ENCODE data around the gene TMIGD1.

Gene TMIGD1

GRCh38 chr17:30369995-30370394 lies 36.1 kb upstream of the TMIGD1 start:
- no peaks in the 10 kb centered on the region for H3K36me3 ChIP-seq (ENCODE audit: insufficient read depth, insufficient read length, low read length)
- no peaks in the 10 kb centered on the region for H3K4me1 ChIP-seq (ENCODE audit: insufficient read depth, insufficient read length)
- no peak overlapping the region for H3K9ac ChIP-seq (ENCODE audit: insufficient read length, low read depth)
- no peak for DNase-seq (ENCODE audit: low read depth, low spot score)
- no peak overlapping the region for H3K4me3 ChIP-seq (ENCODE audit: insufficient read length, low read depth)
- H3K27me3 ChIP-seq (ENCODE audit: insufficient read depth, insufficient read length) = no peaks in the 10 kb centered on the region
- no peaks in the 10 kb centered on the region for H3K9me3 ChIP-seq (ENCODE audit: insufficient read depth, low read length)
- no peak for TF ChIP-seq SUZ12 (IDR thresholded peaks at IDR 0.05; ENCODE audit: extremely low read depth, insufficient read depth, insufficient read length)
- no peak for TF ChIP-seq ZNF274 (IDR thresholded peaks at IDR 0.05; ENCODE audit: low read depth, low read length)
- no peak for TF ChIP-seq YY1 (IDR thresholded peaks at IDR 0.05; ENCODE audit: insufficient read depth, insufficient read length)

- TF ChIP-seq ZNF274 (IDR thresholded peaks at IDR 0.05; ENCODE audit: low read depth, low read length) (no peak), YY1 (IDR thresholded peaks at IDR 0.05; ENCODE audit: insufficient read depth, insufficient read length) (no peak), SUZ12 (IDR thresholded peaks at IDR 0.05; ENCODE audit: extremely low read depth, insufficient read depth, insufficient read length) (no peak)
- Histone ChIP-seq H3K4me3 (ENCODE audit: insufficient read length, low read depth) (no peak overlapping the region), H3K9me3 (ENCODE audit: insufficient read depth, low read length) (no peaks in the 10 kb centered on the region), H3K9ac (ENCODE audit: insufficient read length, low read depth) (no peak overlapping the region), H3K27me3 (ENCODE audit: insufficient read depth, insufficient read length) (no peaks in the 10 kb centered on the region), H3K4me1 (ENCODE audit: insufficient read depth, insufficient read length) (no peaks in the 10 kb centered on the region), H3K36me3 (ENCODE audit: insufficient read depth, insufficient read length, low read length) (no peaks in the 10 kb centered on the region)
- no peak for DNase-seq (ENCODE audit: low read depth, low spot score)
Measured at GRCh38 chr17:30368912-30369720, 35.3 kb upstream of the TMIGD1 start.

GRCh38 chr17:30366536-30366935 lies 32.7 kb upstream of the TMIGD1 start:
- H3K9ac ChIP-seq (ENCODE audit: insufficient read length, low read depth) = no peak overlapping the region
- no peak for DNase-seq (ENCODE audit: low read depth, low spot score)
- no peaks in the 10 kb centered on the region for H3K36me3 ChIP-seq (ENCODE audit: insufficient read depth, insufficient read length, low read length)
- H3K9me3 ChIP-seq (ENCODE audit: insufficient read depth, low read length) = peaks cover 6% of the 10 kb centered on the region
- no peaks in the 10 kb centered on the region for H3K27me3 ChIP-seq (ENCODE audit: insufficient read depth, insufficient read length)
- H3K4me1 ChIP-seq (ENCODE audit: insufficient read depth, insufficient read length) = no peaks in the 10 kb centered on the region
- TF ChIP-seq SUZ12 (IDR thresholded peaks at IDR 0.05; ENCODE audit: extremely low read depth, insufficient read depth, insufficient read length) (no peak), YY1 (IDR thresholded peaks at IDR 0.05; ENCODE audit: insufficient read depth, insufficient read length) (no peak), ZNF274 (IDR thresholded peaks at IDR 0.05; ENCODE audit: low read depth, low read length) (no peak)
- no peak overlapping the region for H3K4me3 ChIP-seq (ENCODE audit: insufficient read length, low read depth)

- Histone ChIP-seq H3K9me3 (ENCODE audit: insufficient read depth, low read length) (peaks cover 6% of the 10 kb centered on the region), H3K4me3 (ENCODE audit: insufficient read length, low read depth) (no peak overlapping the region), H3K9ac (ENCODE audit: insufficient read length, low read depth) (no peak overlapping the region), H3K36me3 (ENCODE audit: insufficient read depth, insufficient read length, low read length) (no peaks in the 10 kb centered on the region), H3K4me1 (ENCODE audit: insufficient read depth, insufficient read length) (no peaks in the 10 kb centered on the region), H3K27me3 (ENCODE audit: insufficient read depth, insufficient read length) (no peaks in the 10 kb centered on the region)
- DNase-seq (ENCODE audit: low read depth, low spot score) = no peak
- TF ChIP-seq ZNF274 (IDR thresholded peaks at IDR 0.05; ENCODE audit: low read depth, low read length) (no peak), YY1 (IDR thresholded peaks at IDR 0.05; ENCODE audit: insufficient read depth, insufficient read length) (no peak), SUZ12 (IDR thresholded peaks at IDR 0.05; ENCODE audit: extremely low read depth, insufficient read depth, insufficient read length) (no peak)
Measured at GRCh38 chr17:30363715-30364202, 29.9 kb upstream of the TMIGD1 start.

GRCh38 chr17:30361766-30362279 lies 28.0 kb upstream of the TMIGD1 start:
- no peak for DNase-seq (ENCODE audit: low read depth, low spot score)
- Histone ChIP-seq H3K4me3 (ENCODE audit: insufficient read length, low read depth) (no peak overlapping the region), H3K27me3 (ENCODE audit: insufficient read depth, insufficient read length) (no peaks in the 10 kb centered on the region), H3K36me3 (ENCODE audit: insufficient read depth, insufficient read length, low read length) (no peaks in the 10 kb centered on the region), H3K9ac (ENCODE audit: insufficient read length, low read depth) (no peak overlapping the region), H3K4me1 (ENCODE audit: insufficient read depth, insufficient read length) (no peaks in the 10 kb centered on the region), H3K9me3 (ENCODE audit: insufficient read depth, low read length) (peaks cover 6% of the 10 kb centered on the region)
- no peak for TF ChIP-seq ZNF274 (IDR thresholded peaks at IDR 0.05; ENCODE audit: low read depth, low read length)
- TF ChIP-seq YY1 (IDR thresholded peaks at IDR 0.05; ENCODE audit: insufficient read depth, insufficient read length) = no peak
- no peak for TF ChIP-seq SUZ12 (IDR thresholded peaks at IDR 0.05; ENCODE audit: extremely low read depth, insufficient read depth, insufficient read length)

- no peak for DNase-seq (ENCODE audit: low read depth, low spot score)
- H3K4me3 ChIP-seq (ENCODE audit: insufficient read length, low read depth) = no peak overlapping the region
Measured at GRCh38 chr17:30360086-30360808, 26.4 kb upstream of the TMIGD1 start.

More at GRCh38 chr17:30360086-30360808, 26.4 kb upstream of the TMIGD1 start:
- TF ChIP-seq ZNF274 (IDR thresholded peaks at IDR 0.05; ENCODE audit: low read depth, low read length) (no peak), SUZ12 (IDR thresholded peaks at IDR 0.05; ENCODE audit: extremely low read depth, insufficient read depth, insufficient read length) (no peak), YY1 (IDR thresholded peaks at IDR 0.05; ENCODE audit: insufficient read depth, insufficient read length) (no peak)
- Histone ChIP-seq H3K9me3 (ENCODE audit: insufficient read depth, low read length) (peaks cover 6% of the 10 kb centered on the region), H3K9ac (ENCODE audit: insufficient read length, low read depth) (no peak overlapping the region), H3K36me3 (ENCODE audit: insufficient read depth, insufficient read length, low read length) (no peaks in the 10 kb centered on the region), H3K4me1 (ENCODE audit: insufficient read depth, insufficient read length) (no peaks in the 10 kb centered on the region), H3K27me3 (ENCODE audit: insufficient read depth, insufficient read length) (no peaks in the 10 kb centered on the region)
